AG08395 (cell line): ENCODE data around the gene HEATR9.
"Not testable (repeated sequence)": the region's sequence is repeated elsewhere in the genome, so short reads cannot be mapped to it uniquely, and the experiment has no call there.

Experiments
- DNase-seq: peaks from one replicate; pipeline ENCODE4 v3.0.0; 2012; ENCODE audit warnings: mixed read lengths, low spot score

The HEATR9 gene, protein sequence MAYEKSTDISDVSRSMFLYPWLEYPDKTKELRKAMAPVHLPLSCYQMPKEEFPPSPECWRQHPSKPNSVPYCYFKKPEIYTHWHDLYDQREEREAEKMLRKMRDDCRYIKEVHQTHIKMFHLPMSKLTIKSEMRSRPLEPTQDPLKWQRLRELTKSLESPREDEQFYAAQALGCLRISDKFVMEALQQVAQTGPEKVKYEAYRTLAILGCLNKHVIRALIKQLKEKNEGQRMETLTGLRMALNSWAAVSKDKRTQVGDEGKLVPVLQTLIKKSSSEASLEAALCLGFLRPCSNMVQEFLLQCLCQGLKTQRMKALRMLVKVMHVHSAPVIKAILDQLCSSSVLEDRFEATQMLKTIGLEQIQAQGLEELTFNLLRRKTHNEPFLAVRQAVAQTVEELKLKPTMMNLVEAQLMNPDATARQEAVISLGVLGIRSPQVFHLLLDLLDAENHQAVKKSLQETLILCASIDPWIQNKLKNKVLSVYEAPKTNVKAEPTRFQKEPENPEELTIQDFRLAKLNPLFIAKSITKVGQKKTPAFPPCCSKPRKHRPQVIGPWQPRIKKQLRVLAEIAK

DNA sequence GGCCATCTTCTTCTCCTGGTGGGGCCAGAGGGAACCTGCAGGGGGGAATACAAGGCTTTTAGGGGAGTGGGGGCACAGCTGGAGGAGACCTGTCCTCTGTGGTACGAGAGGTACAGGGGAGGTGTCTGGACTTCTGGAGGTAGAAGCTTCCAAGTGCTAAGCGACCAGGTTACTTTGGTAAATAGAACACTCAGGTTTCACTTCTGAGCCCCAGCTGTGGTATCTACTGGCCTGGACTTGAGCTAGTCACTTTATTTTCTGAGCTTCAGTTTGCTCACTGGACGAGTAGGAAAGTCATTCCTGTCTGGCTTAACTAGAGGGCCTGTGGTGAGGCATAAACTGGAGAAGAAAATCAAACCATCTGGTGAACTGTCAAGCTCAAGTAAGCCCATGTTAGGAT lies at the start of gene HEATR9:
HEATR9 (minus strand) TSS at position 155 of the 400 bp plus-strand sequence; CDS start at position 6, 149 bp downstream.
- no peak for DNase-seq

GRCh38 chr17:35917519-35918213 lies 49.0 kb upstream of the HEATR9 start:
- no peak for DNase-seq

GRCh38 chr17:35915153-35915964 lies 46.7 kb upstream of the HEATR9 start:
- no peak for DNase-seq

- DNase-seq: no peak
Measured at GRCh38 chr17:35914354-35914753, 45.7 kb upstream of the HEATR9 start.

DNA sequence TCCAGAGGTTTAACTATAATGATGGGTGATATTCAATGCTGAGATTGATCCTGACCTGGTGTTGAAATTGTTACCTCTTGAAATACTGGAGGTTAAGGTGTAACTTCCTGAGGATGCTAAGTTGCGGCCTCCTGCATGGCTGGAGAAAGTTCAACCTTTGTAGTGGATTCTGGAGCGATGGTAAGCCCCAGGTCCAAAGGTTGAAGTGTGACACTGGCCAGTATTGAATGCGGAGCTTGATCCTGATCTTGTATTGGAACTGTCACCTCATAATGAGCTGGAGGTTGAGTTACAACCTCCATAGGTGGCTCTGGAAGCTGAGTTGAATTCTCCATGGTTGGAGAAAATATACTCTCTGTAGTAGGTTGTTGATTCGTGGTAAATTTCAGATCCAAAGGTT lies 44.9 kb upstream of the HEATR9 start:
- no peak for DNase-seq

- DNase-seq: no peak
Measured at GRCh38 chr17:35912942-35913341, 44.3 kb upstream of the HEATR9 start.

GRCh38 chr17:35912339-35912912 lies 43.7 kb upstream of the HEATR9 start:
- no peak for DNase-seq

DNA sequence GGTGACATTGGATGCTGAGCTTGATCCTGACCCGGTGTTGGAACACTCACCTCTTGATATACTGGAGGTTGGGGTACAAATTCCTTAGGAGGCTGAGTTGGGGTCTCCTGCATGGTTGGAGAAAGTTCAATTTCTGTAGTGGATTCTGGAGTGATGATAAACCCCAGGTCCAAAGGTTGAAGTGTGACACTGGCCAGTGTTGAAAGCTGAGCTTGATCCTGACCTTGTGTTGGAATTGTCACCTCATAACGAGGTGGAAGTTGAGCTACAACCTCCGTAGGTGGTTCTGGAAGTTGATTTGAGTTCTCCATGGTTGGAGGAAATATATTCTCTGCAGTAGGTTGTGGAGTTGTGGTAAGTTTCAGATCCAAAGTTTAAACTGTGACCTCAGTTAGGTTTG lies 40.7 kb upstream of the HEATR9 start:
- DNase-seq: no peak

GRCh38 chr17:35907691-35908090 lies 39.0 kb upstream of the HEATR9 start:
- DNase-seq: no peak

DNA sequence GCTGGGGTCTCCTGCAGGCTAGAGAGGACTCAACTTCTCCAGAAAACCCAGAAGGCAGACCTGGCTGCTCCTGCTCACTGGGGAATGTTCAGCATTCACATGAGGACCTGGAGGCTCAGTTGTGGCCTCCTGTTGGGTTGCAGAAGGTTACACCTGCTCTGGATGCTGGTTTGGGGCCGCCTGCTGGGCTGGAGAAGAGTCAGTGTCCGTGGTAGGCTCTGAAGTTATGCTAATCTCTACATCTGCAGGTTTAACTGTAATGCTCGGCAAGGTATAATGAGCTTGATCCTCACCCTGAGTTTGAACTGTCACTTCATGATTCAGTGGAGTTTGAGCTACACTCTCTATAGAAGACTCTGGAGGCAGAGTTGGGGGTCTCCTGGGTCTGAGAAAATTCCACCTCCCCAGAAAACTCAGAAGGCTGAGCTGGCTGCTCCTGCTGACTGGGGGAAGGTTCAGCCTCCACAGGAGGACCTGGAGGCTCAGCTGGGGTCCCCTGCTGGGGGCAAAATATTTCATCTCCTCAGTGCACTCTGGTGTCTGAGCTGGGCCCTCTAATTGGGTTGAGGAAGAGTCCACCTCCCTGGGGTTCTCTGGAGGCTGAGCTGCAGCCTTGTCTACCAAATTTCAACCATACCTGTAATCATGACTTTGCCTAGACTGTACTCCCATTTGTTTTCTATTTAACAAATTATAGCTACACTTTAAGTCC lies 38.4 kb upstream of the HEATR9 start:
- DNase-seq: no peak

- DNase-seq: peak; percentile 19
Measured at GRCh38 chr17:35906191-35906925, 37.7 kb upstream of the HEATR9 start.

DNA sequence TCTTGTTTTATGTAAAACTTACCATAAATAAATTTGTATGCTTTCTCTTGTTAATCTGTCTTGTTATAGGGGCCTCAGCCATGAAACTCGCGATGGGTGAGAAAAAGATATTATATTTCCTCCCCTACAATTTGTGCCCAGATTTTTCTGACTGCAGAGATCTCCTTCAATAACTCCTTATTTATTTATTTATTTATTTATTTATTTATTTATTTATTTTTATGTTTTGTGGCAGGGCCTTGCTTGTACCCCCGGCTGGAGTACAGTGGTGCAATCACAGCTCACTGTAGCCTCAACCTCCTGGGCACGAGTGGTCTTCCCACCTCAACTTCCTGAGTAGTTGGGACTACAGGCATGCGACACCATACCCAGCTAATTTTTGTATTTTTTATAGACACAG lies 34.8 kb upstream of the HEATR9 start:
- DNase-seq: no peak

DNA sequence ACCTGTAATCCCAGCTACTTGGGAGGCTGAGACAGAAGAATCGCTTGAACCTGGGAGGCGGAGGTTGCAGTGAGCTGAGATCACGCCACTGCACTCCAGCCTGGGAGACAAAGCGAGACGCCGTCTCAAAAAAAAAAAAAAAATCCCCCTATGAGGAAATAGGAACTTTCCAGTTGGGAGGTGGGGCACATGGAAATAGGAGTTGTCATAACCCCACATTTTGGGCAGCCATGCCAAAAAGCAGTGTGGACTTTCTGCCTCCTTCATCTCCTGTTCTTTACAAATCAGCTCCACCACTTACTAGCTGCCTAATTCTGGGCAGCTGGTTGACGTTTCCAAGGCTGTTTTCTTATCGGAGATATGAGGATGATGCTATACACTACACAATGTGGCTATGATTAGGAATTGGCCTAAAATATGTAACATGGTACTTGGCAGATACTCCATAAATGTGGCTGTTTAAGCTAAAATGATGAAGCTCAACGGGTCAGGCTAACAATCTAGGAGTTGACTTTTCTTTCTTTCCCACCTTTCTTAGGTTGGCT lies 33.0 kb upstream of the HEATR9 start:
- DNase-seq: no peak

- no peak for DNase-seq
Measured at GRCh38 chr17:35900708-35901480, 32.2 kb upstream of the HEATR9 start.

DNA sequence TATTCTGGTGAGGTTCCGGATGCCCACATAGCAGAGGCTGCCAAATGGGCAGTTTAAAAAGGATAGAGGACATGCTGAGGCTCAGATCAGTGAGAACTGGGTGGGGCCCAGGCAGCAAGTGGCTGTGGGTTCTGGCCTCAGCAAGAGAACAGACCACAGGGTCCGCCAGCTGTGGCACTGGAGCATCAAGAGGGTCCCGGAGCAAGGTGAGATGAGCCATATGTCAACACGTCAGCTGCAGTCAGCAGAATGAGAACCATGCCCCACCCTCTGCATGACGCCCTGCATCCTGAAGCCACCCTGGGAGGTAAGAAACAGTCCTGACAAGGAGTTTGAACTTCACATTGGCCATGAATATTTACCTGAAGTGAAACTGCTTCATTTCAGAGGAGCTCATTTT lies 31.6 kb upstream of the HEATR9 start:
- no peak for DNase-seq

DNA sequence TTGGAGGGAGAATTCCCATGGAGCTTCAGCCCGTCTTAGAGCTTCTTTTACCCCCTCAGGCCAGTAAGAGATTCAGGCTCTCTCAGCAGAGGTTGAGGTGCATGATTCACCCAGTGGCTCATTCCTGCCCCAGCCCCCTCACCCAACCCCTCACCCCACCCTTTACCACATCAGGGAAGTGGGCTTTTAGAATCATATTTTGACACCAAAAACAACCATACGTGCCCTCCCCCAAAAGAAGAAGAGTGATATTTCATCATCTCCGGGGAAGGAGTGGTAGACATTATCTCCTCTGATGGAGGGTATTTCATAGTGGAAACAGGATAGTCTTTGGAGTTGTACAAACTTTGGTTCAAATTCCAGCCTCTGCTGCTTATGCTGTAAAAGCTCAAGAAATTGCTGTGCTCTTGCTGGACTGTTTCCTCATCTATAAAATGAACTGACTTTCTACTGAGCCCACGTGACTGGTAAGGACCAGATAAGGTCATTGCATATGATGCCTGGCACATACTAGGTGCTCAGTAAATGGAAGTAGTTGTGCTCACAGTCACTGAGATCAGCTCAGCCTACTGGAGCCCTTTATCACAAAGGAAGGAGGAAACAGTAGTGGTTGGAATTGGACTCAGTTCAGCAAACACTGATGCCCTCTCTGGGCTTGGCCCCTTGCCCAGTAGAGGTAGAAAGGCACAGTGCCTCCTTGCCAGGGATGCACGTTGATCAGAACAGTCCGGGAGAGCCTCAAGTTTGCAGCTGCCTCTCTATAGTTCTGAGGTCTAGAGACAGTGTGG lies 29.8 kb upstream of the HEATR9 start:
- no peak for DNase-seq

- DNase-seq: not testable (repeated sequence)
Measured at GRCh38 chr17:35897772-35898171, 29.1 kb upstream of the HEATR9 start.
